ENCODE results near the gene ETFRF1. TPM values are rescaled to one million over a fixed set of nuclear protein-coding genes. Genes with fewer than 3 reads are reported as not detected.

ETFRF1 gene
- total RNA-seq, 4 donors from 2014 or later = 25.2 to 70.9 (median 39.3) TPM

DNA sequence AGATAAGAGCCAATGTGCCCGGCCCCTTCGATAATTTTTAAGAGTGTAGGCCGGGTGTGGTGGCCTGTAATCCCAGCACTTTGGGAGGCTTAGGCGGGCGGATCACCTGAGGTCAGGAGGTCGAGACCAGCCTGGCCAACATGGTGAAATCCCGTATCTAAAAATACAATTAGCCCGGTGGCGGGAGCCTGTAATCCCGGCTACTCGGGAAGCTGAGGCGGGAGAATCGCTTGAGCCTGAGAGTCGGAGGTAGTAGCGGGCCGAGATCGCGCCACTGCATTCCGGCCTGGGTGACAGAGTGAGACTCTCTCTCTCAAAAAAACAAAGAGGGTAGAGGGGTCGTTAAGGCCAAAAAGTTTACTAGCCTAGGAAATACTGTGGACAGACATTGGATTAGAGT lies 53.1 kb downstream of the ETFRF1 start:
- no peak for TF ChIP-seq CTCF (IDR thresholded peaks at IDR 0.05; ENCODE audit: low read depth)

- no peak for TF ChIP-seq CTCF (IDR thresholded peaks at IDR 0.05; ENCODE audit: low read depth)
Measured at GRCh38 chr12:25248732-25249131, 53.7 kb downstream of the ETFRF1 start.

DNA sequence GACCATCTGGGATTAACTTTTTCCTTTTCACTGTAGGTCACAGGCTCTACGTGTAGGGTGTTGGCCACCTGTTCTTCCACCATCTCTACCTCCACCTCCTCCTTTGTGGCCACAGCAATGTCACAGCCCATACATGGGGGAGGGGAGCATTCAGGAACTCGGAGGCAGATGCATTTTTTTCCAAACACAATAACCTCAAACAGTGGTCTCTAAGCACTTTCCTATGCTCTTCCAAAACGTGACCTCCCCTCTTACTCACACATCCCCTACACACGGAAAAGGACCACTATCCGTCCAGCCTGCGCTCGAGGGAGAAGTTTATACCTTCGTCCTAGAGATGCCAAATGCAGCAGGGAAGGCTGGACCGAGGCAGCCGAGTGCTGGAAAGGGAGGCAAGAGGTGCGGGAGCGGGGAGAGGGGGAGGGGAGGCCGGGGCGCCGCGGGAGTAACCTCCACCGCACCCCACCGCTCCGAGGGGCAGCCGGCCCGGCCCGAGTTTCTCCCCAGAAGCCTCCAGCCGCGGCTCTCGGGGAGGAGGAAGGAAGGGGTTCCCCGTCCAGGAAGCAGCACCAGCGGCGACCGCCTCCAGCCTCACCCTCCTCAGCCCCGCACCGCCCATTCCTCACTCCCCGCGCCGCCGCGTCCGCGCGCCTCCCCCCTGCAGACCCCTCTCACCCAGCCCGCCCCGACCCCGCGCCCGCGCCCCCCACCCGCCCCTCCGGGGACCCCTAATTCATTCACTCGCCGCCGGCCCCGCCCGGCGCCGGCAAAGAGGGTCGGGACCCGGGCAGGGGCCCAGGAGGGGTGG lies 55.1 kb downstream of the ETFRF1 start:
- TF ChIP-seq CTCF (IDR thresholded peaks at IDR 0.05; ENCODE audit: low read depth) = no peak

DNA sequence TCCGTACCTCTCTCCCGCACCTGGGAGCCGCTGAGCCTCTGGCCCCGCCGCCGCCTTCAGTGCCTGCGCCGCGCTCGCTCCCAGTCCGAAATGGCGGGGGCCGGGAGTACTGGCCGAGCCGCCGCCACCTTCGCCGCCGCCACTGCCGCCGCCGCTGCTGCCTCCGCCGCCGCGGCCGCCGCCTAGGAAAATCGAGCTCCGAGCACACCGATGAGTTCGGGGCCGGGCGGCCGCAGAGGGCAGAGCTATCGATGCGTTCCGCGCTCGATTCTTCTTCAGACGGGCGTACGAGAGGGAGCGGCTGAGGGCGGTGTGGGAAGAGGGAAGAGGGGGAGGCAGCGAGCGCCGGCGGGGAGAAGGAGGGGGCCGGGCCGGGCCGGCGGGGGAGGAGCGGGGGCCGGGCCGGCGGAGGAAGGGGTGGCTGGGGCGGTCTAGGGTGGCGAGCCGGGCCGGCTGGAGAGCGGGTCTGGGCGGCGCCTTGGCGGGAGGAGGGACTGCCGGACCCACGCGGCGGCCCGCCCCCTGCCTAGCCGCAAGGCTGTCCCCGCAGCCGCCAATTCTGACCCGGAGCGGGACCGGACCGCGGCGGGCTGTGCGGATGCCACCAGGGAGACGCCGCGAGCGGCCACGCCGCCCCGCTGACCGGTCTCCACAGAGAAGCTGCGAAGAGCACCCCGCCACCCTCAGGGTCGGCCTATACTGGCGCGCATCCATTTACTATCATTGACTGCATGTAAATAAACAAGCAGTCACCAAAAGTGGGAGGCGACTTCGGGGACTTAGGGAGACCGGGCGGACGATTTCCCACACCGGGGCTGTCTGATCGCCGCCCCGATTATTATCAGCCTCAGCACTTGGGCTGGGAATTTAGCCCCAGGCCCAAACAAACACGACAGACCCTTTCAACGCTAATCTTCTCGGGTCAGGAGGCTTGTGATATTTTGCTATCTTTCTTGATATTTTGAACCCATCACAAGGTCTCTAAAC lies 56.0 kb downstream of the ETFRF1 start, which contains the start of gene KRAS:
Gene KRAS (minus strand): TSS at position 186 of the 987 bp plus-strand sequence.
- no peak for TF ChIP-seq CTCF (IDR thresholded peaks at IDR 0.05; ENCODE audit: low read depth)

DNA sequence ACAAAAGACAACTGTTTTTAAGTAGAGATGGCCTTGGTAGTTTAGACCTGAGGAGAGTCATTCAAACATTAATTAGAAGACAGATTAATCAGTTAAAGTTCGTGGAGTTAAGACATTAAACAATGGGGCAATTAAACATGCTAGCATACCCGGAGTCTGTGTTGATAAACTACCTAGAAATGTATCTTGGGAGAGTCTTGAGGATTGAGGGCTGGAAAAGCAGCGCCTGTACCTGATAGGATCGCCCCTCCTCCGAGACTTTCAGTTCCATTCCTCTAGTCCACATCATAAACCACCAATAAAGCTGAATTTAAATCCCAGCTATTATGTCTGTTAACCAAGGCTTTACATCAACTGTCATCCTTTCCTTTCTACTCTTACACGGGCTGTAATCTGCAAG lies 56.7 kb downstream of the ETFRF1 start:
- no peak for TF ChIP-seq CTCF (IDR thresholded peaks at IDR 0.05; ENCODE audit: low read depth)

DNA sequence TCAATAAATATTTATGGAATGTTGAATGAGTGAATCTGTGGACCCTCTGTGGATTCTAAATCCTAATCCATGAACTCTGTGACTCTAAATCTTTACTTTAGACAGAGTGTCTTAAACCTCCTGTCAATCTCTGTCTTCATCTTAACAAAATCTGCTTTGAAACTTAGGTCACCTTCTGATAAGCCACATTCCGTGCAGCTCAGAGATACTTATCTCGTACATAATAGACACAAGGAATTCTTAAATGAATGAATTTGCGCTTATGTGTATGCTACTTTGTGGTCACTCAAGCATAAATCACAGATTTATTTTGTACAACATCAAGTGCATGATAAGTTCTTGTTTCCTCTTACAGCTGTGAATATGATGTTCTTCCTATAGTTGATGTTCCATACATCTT lies 57.9 kb downstream of the ETFRF1 start:
- no peak for TF ChIP-seq CTCF (IDR thresholded peaks at IDR 0.05; ENCODE audit: low read depth)
